Panc1 (cell line): ENCODE measurements around the gene RHOH. TPM values are rescaled to one million over a fixed set of nuclear protein-coding genes. Genes with fewer than 3 reads are reported as not detected.

Experiments
- ATAC-seq: fragments of 200-7000 bp; cut with Tn5 transposase; 2 replicates; pipeline ENCODE4 v1.9.1; 2020; ENCODE audit warnings: mild to moderate bottlenecking, moderate library complexity
- BruUV-seq: library from RNA; stranded (reverse); fragments of 400-500 nt; replicated peaks from 2 replicates; lab custom pipeline; 2021; lab: Mats Ljungman, UMichigan
- CTCF ChIA-PET: fragments of 300-600 bp; sonication (Branson Sonifier 250); formaldehyde crosslinking; loops from one replicate; lab custom pipeline; 2022; ENCODE audit warnings: antibody characterized with exemption; lab: Charles Lee
- POLR2A ChIA-PET: fragments of 300-600 bp; sonication (Branson Sonifier 250); formaldehyde crosslinking; loops from one replicate; lab custom pipeline; 2022; ENCODE audit warnings: antibody characterized with exemption; lab: Charles Lee
- DNase-seq: peaks from one replicate; pipeline ENCODE4 v3.0.0-alpha.2; 2010; ENCODE audit warnings: low read depth, low spot score
- H3K27ac ChIP-seq: 2 replicates; pipeline ENCODE4 v1.5.1; 2011; ENCODE audit warnings: mild to moderate bottlenecking, low read length, inconsistent platforms
- H3K27me3 ChIP-seq: fragments of 200-500 bp; sonication (Bioruptor generic); 2 replicates; pipeline ENCODE4 v1.6.0; 2014; ENCODE audit warnings: low read length, inconsistent platforms; ENCODE audit not compliant: control insufficient read depth, insufficient read depth
- H3K36me3 ChIP-seq: fragments of 200-500 bp; sonication (Bioruptor generic); 2 replicates; pipeline ENCODE4 v1.5.1; 2014; ENCODE audit warnings: inconsistent platforms, mild to moderate bottlenecking, low read length, moderate library complexity; ENCODE audit not compliant: control insufficient read depth, insufficient read depth
- H3K4me1 ChIP-seq: 2 replicates; pipeline ENCODE4 v1.5.1; 2011; ENCODE audit warnings: inconsistent platforms, mild to moderate bottlenecking, low read length, moderate library complexity; ENCODE audit not compliant: control insufficient read depth, insufficient read depth
- H3K4me3 ChIP-seq, 2 experiments: 2 replicates each; pipeline ENCODE4 v1.5.1; 2011 to 2012; ENCODE audit warnings: low read depth in 2 of 2, low read length in 2 of 2, mild to moderate bottlenecking in 2 of 2, inconsistent platforms in 1 of 2, moderate library complexity in 1 of 2
- H3K9me3 ChIP-seq: fragments of 200-500 bp; sonication (Bioruptor generic); 2 replicates; pipeline ENCODE4 v1.5.1; 2014; ENCODE audit warnings: low read depth, mild to moderate bottlenecking, inconsistent platforms, low read length, moderate library complexity; ENCODE audit not compliant: control insufficient read depth, insufficient read depth
- POLR2AphosphoS5 ChIP-seq: IDR thresholded peaks from 2 replicates; pipeline ENCODE4 v1.6.1; 2012; ENCODE audit warnings: mild to moderate bottlenecking, low read depth, low read length, moderate library complexity
- SIN3A ChIP-seq: IDR thresholded peaks from 2 replicates; pipeline ENCODE4 v1.6.1; 2012; ENCODE audit warnings: low read depth, mild to moderate bottlenecking, low read length, moderate library complexity, borderline replicate concordance; ENCODE audit not compliant: insufficient read depth
- TCF7L2 ChIP-seq: IDR thresholded peaks from 2 replicates; pipeline ENCODE4 v1.6.1; 2011; ENCODE audit warnings: mild to moderate bottlenecking, low read depth, low read length, inconsistent platforms
- in situ Hi-C: cut with HindIII; loops from 2 replicates; pipeline ENCODE4 v1.10.0; 2016; ENCODE audit warnings: low sequenced_read_pairs, low pct_unique_long_range_greater_than_20kb
- intact Hi-C: fragments of 100-400 bp; cut with micrococcal nuclease; formaldehyde crosslinking; loops from one replicate; pipeline ENCODE4 v1.10.0; 2022; ENCODE audit not compliant: unreplicated experiment
- total RNA-seq: library from RNA; stranded (reverse); gene quantifications from one replicate; pipeline ENCODE4 v1.2.1, GENCODE V29; 2021; ENCODE audit not compliant: unreplicated experiment
- TF ChIP-seq, protein P1 (sequence below): fragments of 450-650 bp; IDR thresholded peaks from 2 replicates; pipeline ENCODE4 v1.5.1; 2017; ENCODE audit warnings: mild to moderate bottlenecking
- TF ChIP-seq, protein P2 (sequence below), 2 experiments: IDR thresholded peaks; 2 replicates each; pipeline ENCODE4 v1.6.1; 2011 to 2012; ENCODE audit warnings: low read depth in 2 of 2, control low read depth in 1 of 2, low read length in 1 of 2, mild to moderate bottlenecking in 1 of 2, moderate library complexity in 1 of 2; ENCODE audit not compliant: insufficient read depth in 1 of 2

Gene RHOH
- total RNA-seq, 1 experiment from 2014 or later: 1.2 TPM

DNA sequence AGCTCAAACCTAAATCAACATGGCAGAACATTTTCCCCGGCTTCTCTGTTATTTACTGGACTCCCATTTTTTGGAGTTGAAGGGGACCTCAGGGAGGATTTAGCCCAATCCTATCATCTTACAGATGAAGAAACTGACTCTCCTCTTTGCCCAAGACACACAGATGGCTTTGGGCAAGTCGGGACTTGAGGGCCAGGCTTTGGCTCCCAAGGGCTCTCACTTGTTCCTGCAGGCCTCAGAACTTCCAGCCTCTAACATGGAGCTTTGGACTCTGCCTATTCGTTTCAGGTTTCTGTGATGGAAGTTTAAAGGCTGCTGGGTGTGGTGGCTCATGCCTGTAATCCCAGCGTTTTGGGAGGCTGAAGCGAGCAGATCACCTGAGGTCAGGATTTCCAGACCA is 59.5 kb downstream of the RHOH start:
- no peaks in the 10 kb centered on the region for H3K27me3 ChIP-seq
- ATAC-seq (no peak), DNase-seq (no peak)
- H3K4me3 ChIP-seq: no peak overlapping the region
- H3K4me1 ChIP-seq: peaks cover 32% of the 10 kb centered on the region
- no TSS peak for BruUV-seq
- ChIA-PET CTCF (no interaction called here), POLR2A (interaction anchor here (0.6 kb wide), 1 partner anchor 54 kb away, joined by 8 read pairs; no protein-coding TSS in a partner anchor)
- H3K9me3 ChIP-seq: peaks cover under 1% of the 10 kb centered on the region; the same call in 1 of the 2 replicates
- H3K36me3 ChIP-seq: no peaks in the 10 kb centered on the region
- intact Hi-C loops: loop anchor here (10.0 kb wide), 1 partner anchor 82 kb away; no protein-coding TSS in a partner anchor
- no peak for TF ChIP-seq POLR2AphosphoS5
- TF ChIP-seq TCF7L2: no peak
- no peak for TF ChIP-seq SIN3A
- TF ChIP-seq, protein P1, sequence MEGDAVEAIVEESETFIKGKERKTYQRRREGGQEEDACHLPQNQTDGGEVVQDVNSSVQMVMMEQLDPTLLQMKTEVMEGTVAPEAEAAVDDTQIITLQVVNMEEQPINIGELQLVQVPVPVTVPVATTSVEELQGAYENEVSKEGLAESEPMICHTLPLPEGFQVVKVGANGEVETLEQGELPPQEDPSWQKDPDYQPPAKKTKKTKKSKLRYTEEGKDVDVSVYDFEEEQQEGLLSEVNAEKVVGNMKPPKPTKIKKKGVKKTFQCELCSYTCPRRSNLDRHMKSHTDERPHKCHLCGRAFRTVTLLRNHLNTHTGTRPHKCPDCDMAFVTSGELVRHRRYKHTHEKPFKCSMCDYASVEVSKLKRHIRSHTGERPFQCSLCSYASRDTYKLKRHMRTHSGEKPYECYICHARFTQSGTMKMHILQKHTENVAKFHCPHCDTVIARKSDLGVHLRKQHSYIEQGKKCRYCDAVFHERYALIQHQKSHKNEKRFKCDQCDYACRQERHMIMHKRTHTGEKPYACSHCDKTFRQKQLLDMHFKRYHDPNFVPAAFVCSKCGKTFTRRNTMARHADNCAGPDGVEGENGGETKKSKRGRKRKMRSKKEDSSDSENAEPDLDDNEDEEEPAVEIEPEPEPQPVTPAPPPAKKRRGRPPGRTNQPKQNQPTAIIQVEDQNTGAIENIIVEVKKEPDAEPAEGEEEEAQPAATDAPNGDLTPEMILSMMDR: no peak
- TF ChIP-seq, protein P2, sequence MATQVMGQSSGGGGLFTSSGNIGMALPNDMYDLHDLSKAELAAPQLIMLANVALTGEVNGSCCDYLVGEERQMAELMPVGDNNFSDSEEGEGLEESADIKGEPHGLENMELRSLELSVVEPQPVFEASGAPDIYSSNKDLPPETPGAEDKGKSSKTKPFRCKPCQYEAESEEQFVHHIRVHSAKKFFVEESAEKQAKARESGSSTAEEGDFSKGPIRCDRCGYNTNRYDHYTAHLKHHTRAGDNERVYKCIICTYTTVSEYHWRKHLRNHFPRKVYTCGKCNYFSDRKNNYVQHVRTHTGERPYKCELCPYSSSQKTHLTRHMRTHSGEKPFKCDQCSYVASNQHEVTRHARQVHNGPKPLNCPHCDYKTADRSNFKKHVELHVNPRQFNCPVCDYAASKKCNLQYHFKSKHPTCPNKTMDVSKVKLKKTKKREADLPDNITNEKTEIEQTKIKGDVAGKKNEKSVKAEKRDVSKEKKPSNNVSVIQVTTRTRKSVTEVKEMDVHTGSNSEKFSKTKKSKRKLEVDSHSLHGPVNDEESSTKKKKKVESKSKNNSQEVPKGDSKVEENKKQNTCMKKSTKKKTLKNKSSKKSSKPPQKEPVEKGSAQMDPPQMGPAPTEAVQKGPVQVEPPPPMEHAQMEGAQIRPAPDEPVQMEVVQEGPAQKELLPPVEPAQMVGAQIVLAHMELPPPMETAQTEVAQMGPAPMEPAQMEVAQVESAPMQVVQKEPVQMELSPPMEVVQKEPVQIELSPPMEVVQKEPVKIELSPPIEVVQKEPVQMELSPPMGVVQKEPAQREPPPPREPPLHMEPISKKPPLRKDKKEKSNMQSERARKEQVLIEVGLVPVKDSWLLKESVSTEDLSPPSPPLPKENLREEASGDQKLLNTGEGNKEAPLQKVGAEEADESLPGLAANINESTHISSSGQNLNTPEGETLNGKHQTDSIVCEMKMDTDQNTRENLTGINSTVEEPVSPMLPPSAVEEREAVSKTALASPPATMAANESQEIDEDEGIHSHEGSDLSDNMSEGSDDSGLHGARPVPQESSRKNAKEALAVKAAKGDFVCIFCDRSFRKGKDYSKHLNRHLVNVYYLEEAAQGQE (IDR thresholded peaks at IDR 0.05; ENCODE audit: insufficient read depth in 1 of 2, low read depth in 2 of 2, low read length in 1 of 2): no peak
- in situ Hi-C loops: no loop called here
- peak overlapping the region; percentile 93 for H3K27ac ChIP-seq

GRCh38 chr4:40256817-40257216 is 60.0 kb downstream of the RHOH start:
- TF ChIP-seq SIN3A (no peak), TCF7L2 (no peak), POLR2AphosphoS5 (no peak)
- TF ChIP-seq, protein P2 (IDR thresholded peaks at IDR 0.05; ENCODE audit: insufficient read depth in 1 of 2, low read depth in 2 of 2, low read length in 1 of 2): no peak
- TF ChIP-seq, protein P1: no peak
- ChIA-PET CTCF (no interaction called here), POLR2A (interaction anchor here (0.6 kb wide), 1 partner anchor 55 kb away, joined by 8 read pairs; no protein-coding TSS in a partner anchor)
- intact Hi-C loops: loop anchor here (10.0 kb wide), 1 partner anchor 82 kb away; no protein-coding TSS in a partner anchor
- peaks cover 32% of the 10 kb centered on the region for H3K4me1 ChIP-seq
- ATAC-seq: no peak
- in situ Hi-C loops: no loop called here
- no TSS peak for BruUV-seq
- no peak for DNase-seq
- H3K36me3 ChIP-seq: no peaks in the 10 kb centered on the region
- no peak overlapping the region for H3K4me3 ChIP-seq
- no peaks in the 10 kb centered on the region for H3K27me3 ChIP-seq
- no peaks in the 10 kb centered on the region for H3K9me3 ChIP-seq
- H3K27ac ChIP-seq: peak overlapping the region; percentile 93
